K562 (cell line): Measurements from ENCODE around the gene UBE2V1. TPM values are rescaled to one million over a fixed set of nuclear protein-coding genes. Genes with fewer than 3 reads are reported as not detected.

Source experiments
- AFF1 ChIP-seq, 2 experiments: fragments of 450-650 bp; IDR thresholded peaks; 2 replicates each; pipeline ENCODE4 v1.6.1; 2018; ENCODE audit warnings: mild to moderate bottlenecking in 2 of 2, low read depth in 1 of 2; ENCODE audit not compliant: partially characterized antibody in 2 of 2
- ARHGAP35 ChIP-seq: fragments of 450-650 bp; IDR thresholded peaks from 2 replicates; pipeline ENCODE4 v1.6.1; 2018; ENCODE audit not compliant: partially characterized antibody
- BCOR ChIP-seq: fragments of 450-650 bp; IDR thresholded peaks from 2 replicates; pipeline ENCODE4 v1.6.1; 2016
- ERF ChIP-seq: fragments of 450-650 bp; formaldehyde crosslinking; IDR thresholded peaks from 2 replicates; pipeline ENCODE4 v1.4.0; 2020; ENCODE audit warnings: mild to moderate bottlenecking, mixed read lengths
- ETV5 ChIP-seq: sonication (generic); formaldehyde crosslinking; IDR thresholded peaks from 2 replicates; pipeline ENCODE4 v1.4.0; 2020; ENCODE audit warnings: low read depth, mild to moderate bottlenecking, missing genetic modification reagents
- FOSL1 ChIP-seq: fragments of 200-800 bp; sonication (Bioruptor generic); conservative IDR thresholded peaks from 2 replicates; pipeline ENCODE4 v1.6.1; 2016; ENCODE audit warnings: missing genetic modification characterization, missing compliant biosample characterization
- HSF4 ChIP-seq: fragments of 250-450 bp; sonication (Bioruptor Pico); IDR thresholded peaks from 2 replicates; pipeline ENCODE4 v2.1.2; 2022; ENCODE audit warnings: mild to moderate bottlenecking, moderate library complexity, borderline replicate concordance
- LEF1 ChIP-seq: fragments of 450-650 bp; IDR thresholded peaks from 2 replicates; pipeline ENCODE4 v1.6.1; 2016; ENCODE audit warnings: mild to moderate bottlenecking
- NFATC3 ChIP-seq: fragments of 450-650 bp; IDR thresholded peaks from 2 replicates; pipeline ENCODE4 v1.6.1; 2017; ENCODE audit warnings: mild to moderate bottlenecking
- PCBP2 ChIP-seq: fragments of 200-400 bp; formaldehyde crosslinking; IDR thresholded peaks from 2 replicates; pipeline ENCODE4 v1.6.1; 2018; ENCODE audit warnings: low read length, low read depth, mild to moderate bottlenecking, moderate library complexity; ENCODE audit not compliant: poor library complexity, severe bottlenecking
- SETDB1 ChIP-seq: IDR thresholded peaks from one replicate; pipeline ENCODE4 v1.6.1; 2012; ENCODE audit warnings: low read length, control low read depth, inconsistent platforms
- SREBF1 ChIP-seq: fragments of 150-350 bp; IDR thresholded peaks from 2 replicates; pipeline ENCODE4 v1.6.1; 2014; ENCODE audit warnings: antibody characterized with exemption, low read depth, low read length, borderline replicate concordance
- XRCC5 ChIP-seq: fragments of 200-400 bp; formaldehyde crosslinking; IDR thresholded peaks from 2 replicates; pipeline ENCODE4 v1.6.1; 2017; ENCODE audit warnings: low read depth, mild to moderate bottlenecking, low read length
- ZC3H11A ChIP-seq: IDR thresholded peaks from 2 replicates; pipeline ENCODE4 v1.6.1; 2012; ENCODE audit warnings: low read depth, low read length, improper control_type of control experiment
- ZNF518B ChIP-seq: fragments of 250-450 bp; sonication (Bioruptor Pico); IDR thresholded peaks from 2 replicates; pipeline ENCODE4 v1.5.0; 2021; ENCODE audit warnings: mild to moderate bottlenecking, moderate library complexity
- ZNF583 ChIP-seq: fragments of 250-450 bp; sonication (Bioruptor Pico); IDR thresholded peaks from 2 replicates; pipeline ENCODE4 v1.4.0; 2020
- polyA plus RNA-seq, 8 experiments: library from polyadenylated mRNA; depleted of rRNA in 4 of 8; stranded (reverse) in 5 of 8; unstranded in 3 of 8; fragments of >200 nt; fragmentation: Nextera tagmentation in 2 of 8; fragmentation: Illumina TruSeq in 1 of 8; extraction: Ambion mirVana in 2 of 8; extraction: Trizol in 1 of 8; gene quantifications; 2 replicates each; pipeline versions ENCODE4 v1.2.1 to v1.2.3, GENCODE V29; 2011 to 2014; ENCODE audit warnings: inconsistent platforms in 1 of 8, missing spikeins in 1 of 8
- total RNA-seq, 7 experiments: library from RNA; depleted of rRNA in 6 of 7; stranded (reverse); fragments of >200 nt in 6 of 7; fragmentation: Illumina TruSeq in 2 of 7; extraction: Trizol in 2 of 7; gene quantifications; 2 replicates each; pipeline versions ENCODE4 v1.2.1 to v1.2.3, GENCODE V29; 2011 to 2021; ENCODE audit warnings: low replicate concordance in 1 of 7
- TF ChIP-seq, protein P1 (sequence below): fragments of 250-450 bp; sonication (Bioruptor Pico); IDR thresholded peaks from 2 replicates; pipeline ENCODE4 v1.4.0; 2020; ENCODE audit warnings: mild to moderate bottlenecking
- TF ChIP-seq, protein P2 (sequence below), 2 experiments: fragments of 450-650 bp; IDR thresholded peaks; 2 replicates each; pipeline ENCODE4 v1.6.1; 2016

The UBE2V1 gene
- total and polyA plus RNA-seq, 9 of the 15 experiments (the other 6 are each of a cell fraction or from before 2014, with no cell fraction given), result 93.0 to 357 (median 119) TPM

DNA sequence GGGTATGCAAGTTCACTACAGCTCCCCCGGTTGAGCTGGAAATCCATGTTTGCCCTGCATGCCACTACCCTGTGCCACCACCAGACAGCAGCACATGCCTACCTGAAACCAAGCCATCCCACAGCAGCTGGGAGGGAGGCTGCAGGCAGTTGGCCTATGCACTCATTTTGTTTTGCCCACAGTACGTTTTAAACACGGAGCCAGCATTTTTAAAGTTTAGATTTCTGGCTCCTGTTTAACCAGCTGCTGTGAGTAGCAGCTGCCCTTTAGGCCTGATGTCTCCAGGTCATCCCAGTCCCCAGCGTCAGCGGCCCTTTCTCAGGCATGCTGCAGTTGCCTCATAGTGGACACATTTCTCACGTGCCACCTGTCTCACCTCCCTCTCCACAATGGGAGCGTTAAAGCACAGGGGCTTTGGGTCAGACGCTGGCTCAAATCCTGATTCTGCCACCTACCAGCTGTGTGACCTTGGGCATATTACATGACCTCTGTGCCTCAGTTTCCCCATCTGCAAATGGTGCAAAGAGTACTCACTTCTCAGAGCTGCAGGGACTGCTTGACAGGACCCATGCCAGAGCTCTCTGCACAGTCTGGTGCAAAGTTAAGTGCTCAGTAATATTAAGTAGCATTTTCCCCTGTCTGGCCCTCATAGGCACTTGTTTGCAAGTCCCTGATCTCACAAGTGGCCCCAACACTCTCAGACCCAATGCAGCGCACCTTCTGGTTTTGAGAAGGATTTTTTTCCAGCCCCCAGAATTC, 8.2 kb upstream of the UBE2V1 start (continued):
- TF ChIP-seq, protein P1, sequence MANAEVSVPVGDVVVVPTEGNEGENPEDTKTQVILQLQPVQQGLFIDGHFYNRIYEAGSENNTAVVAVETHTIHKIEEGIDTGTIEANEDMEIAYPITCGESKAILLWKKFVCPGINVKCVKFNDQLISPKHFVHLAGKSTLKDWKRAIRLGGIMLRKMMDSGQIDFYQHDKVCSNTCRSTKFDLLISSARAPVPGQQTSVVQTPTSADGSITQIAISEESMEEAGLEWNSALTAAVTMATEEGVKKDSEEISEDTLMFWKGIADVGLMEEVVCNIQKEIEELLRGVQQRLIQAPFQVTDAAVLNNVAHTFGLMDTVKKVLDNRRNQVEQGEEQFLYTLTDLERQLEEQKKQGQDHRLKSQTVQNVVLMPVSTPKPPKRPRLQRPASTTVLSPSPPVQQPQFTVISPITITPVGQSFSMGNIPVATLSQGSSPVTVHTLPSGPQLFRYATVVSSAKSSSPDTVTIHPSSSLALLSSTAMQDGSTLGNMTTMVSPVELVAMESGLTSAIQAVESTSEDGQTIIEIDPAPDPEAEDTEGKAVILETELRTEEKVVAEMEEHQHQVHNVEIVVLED (CRISPR knock-in tag), result no peak
- TF ChIP-seq ZC3H11A (no peak), NFATC3 (no peak), PCBP2 (no peak), ARHGAP35 (no peak), ZNF518B (no peak), HSF4 (CRISPR knock-in tag) (no peak), AFF1 (IDR thresholded peaks at IDR 0.05; ENCODE audit: low read depth in 1 of 2, partially characterized antibody in 2 of 2) (no peak), ZNF583 (CRISPR knock-in tag) (no peak), LEF1 (no peak), ETV5 (CRISPR knock-in tag) (no peak), FOSL1 (tag) (no peak), XRCC5 (no peak), ERF (CRISPR knock-in tag) (no peak), SETDB1 (no peak), SREBF1 (no peak), BCOR (peak; percentile 51; the same call in 1 of the 2 replicates)
- TF ChIP-seq, protein P2, sequence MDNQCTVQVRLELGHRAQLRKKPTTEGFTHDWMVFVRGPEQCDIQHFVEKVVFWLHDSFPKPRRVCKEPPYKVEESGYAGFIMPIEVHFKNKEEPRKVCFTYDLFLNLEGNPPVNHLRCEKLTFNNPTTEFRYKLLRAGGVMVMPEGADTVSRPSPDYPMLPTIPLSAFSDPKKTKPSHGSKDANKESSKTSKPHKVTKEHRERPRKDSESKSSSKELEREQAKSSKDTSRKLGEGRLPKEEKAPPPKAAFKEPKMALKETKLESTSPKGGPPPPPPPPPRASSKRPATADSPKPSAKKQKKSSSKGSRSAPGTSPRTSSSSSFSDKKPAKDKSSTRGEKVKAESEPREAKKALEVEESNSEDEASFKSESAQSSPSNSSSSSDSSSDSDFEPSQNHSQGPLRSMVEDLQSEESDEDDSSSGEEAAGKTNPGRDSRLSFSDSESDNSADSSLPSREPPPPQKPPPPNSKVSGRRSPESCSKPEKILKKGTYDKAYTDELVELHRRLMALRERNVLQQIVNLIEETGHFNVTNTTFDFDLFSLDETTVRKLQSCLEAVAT (IDR thresholded peaks at IDR 0.05), result no peak
